Caco-2 (cell line): ENCODE data around the gene CTSF. TPM values are rescaled to one million over a fixed set of nuclear protein-coding genes. Genes with fewer than 3 reads are reported as not detected.

Experiments used
- BruUV-seq: library from RNA; stranded (reverse); fragments of 400-500 nt; replicated peaks from 2 replicates; lab custom pipeline; 2021; lab: Mats Ljungman, UMichigan
- CTCF ChIA-PET: fragments of 300-600 bp; sonication (Branson Sonifier 250); formaldehyde crosslinking; loops from one replicate; lab custom pipeline; 2022; ENCODE audit warnings: antibody characterized with exemption; lab: Charles Lee
- POLR2A ChIA-PET: fragments of 300-600 bp; sonication (Branson Sonifier 250); formaldehyde crosslinking; loops from one replicate; lab custom pipeline; 2022; ENCODE audit warnings: antibody characterized with exemption; lab: Charles Lee
- DNase-seq, 2 experiments: peaks; one replicate each; pipeline versions ENCODE4 v3.0.0 to v3.0.0-alpha.2; 2020 to 2022
- H3K27me3 ChIP-seq: replicated peaks from 2 replicates; pipeline ENCODE4 v1.6.0; 2011; ENCODE audit warnings: low read length; ENCODE audit not compliant: control insufficient read depth, insufficient read depth
- H3K36me3 ChIP-seq: 2 replicates; pipeline ENCODE4 v1.5.1; 2011; ENCODE audit warnings: low read length; ENCODE audit not compliant: control insufficient read depth, insufficient read depth
- H3K4me1 ChIP-seq: fragments of 250-450 bp; sonication (Bioruptor Pico); 2 replicates; pipeline ENCODE4 v1.5.1; 2020; ENCODE audit warnings: mild to moderate bottlenecking
- H3K4me3 ChIP-seq: 2 replicates; pipeline ENCODE4 v1.5.1; 2011; ENCODE audit warnings: low read depth, mild to moderate bottlenecking, control low read depth, low read length
- H3K9me3 ChIP-seq: fragments of 250-450 bp; sonication (Bioruptor Pico); 2 replicates; pipeline ENCODE4 v1.5.1; 2020; ENCODE audit warnings: mild to moderate bottlenecking, moderate library complexity
- H3K27ac Mint-ChIP-seq: one replicate; pipeline ENCODE4 v1.8.0; 2022; ENCODE audit warnings: mixed read lengths; ENCODE audit not compliant: unreplicated experiment
- H3K27me3 Mint-ChIP-seq: one replicate; pipeline ENCODE4 v1.8.0; 2022; ENCODE audit warnings: mixed read lengths; ENCODE audit not compliant: insufficient read depth, unreplicated experiment
- H3K36me3 Mint-ChIP-seq: one replicate; pipeline ENCODE4 v1.8.0; 2022; ENCODE audit warnings: mild to moderate bottlenecking, mixed read lengths; ENCODE audit not compliant: insufficient read depth, unreplicated experiment
- H3K4me1 Mint-ChIP-seq: one replicate; pipeline ENCODE4 v1.8.0; 2022; ENCODE audit warnings: low read depth, mixed read lengths; ENCODE audit not compliant: unreplicated experiment
- H3K4me3 Mint-ChIP-seq: one replicate; pipeline ENCODE4 v1.8.0; 2022; ENCODE audit warnings: mild to moderate bottlenecking, moderate library complexity, mixed read lengths; ENCODE audit not compliant: unreplicated experiment
- H3K9me3 Mint-ChIP-seq: one replicate; pipeline ENCODE4 v1.8.0; 2022; ENCODE audit warnings: mixed read lengths; ENCODE audit not compliant: unreplicated experiment
- intact Hi-C: fragments of 100-400 bp; cut with micrococcal nuclease; formaldehyde crosslinking; loops from one replicate; pipeline ENCODE4 v1.10.0; 2022; ENCODE audit not compliant: unreplicated experiment
- total RNA-seq: library from RNA; stranded (reverse); gene quantifications from 2 replicates; pipeline ENCODE4 v1.2.3, GENCODE V29; 2022
- TF ChIP-seq, protein P1 (sequence below), 2 experiments: fragments of 200-600 bp in 1 of 2; IDR thresholded peaks; 1 replicate in 1 of 2; 2 replicates in 1 of 2; pipeline versions ENCODE4 v1.5.1 to v1.8.0; 2011 to 2022; ENCODE audit warnings: antibody characterized with exemption in 1 of 2, control low read depth in 1 of 2, inconsistent platforms in 1 of 2, low read depth in 1 of 2, low read length in 1 of 2, mild to moderate bottlenecking in 1 of 2, moderate library complexity in 1 of 2; ENCODE audit not compliant: insufficient read depth in 1 of 2, severe bottlenecking in 1 of 2, unreplicated experiment in 1 of 2

The CTSF gene
- total RNA-seq, 1 experiment from 2014 or later: not detected

- ChIA-PET CTCF (interaction anchor here (0.5 to 0.9 kb wide), 4 partner anchors 37 to 127 kb away, joined by 3 to 7 read pairs (median 4); partner anchors contain the start of gene PELI3), POLR2A (interaction anchor here (0.8 kb wide), 1 partner anchor 114 kb away, joined by 3 read pairs; the partner anchor contains the start of gene DPP3)
- Mint-ChIP-seq H3K4me3 (peak overlapping the region; percentile 79), H3K9me3 (no peaks in the 10 kb centered on the region), H3K36me3 (peaks cover 20% of the 10 kb centered on the region), H3K4me1 (peaks cover 6% of the 10 kb centered on the region), H3K27ac (peak overlapping the region; percentile 90), H3K27me3 (no peaks in the 10 kb centered on the region)
- Histone ChIP-seq H3K36me3 (no peaks in the 10 kb centered on the region; the same call in 1 of the 2 replicates), H3K27me3 (no peaks in the 10 kb centered on the region), H3K9me3 (no peaks in the 10 kb centered on the region; the same call in 1 of the 2 replicates), H3K4me3 (peak overlapping the region; percentile 68), H3K4me1 (peaks cover 23% of the 10 kb centered on the region)
- TF ChIP-seq, protein P1, sequence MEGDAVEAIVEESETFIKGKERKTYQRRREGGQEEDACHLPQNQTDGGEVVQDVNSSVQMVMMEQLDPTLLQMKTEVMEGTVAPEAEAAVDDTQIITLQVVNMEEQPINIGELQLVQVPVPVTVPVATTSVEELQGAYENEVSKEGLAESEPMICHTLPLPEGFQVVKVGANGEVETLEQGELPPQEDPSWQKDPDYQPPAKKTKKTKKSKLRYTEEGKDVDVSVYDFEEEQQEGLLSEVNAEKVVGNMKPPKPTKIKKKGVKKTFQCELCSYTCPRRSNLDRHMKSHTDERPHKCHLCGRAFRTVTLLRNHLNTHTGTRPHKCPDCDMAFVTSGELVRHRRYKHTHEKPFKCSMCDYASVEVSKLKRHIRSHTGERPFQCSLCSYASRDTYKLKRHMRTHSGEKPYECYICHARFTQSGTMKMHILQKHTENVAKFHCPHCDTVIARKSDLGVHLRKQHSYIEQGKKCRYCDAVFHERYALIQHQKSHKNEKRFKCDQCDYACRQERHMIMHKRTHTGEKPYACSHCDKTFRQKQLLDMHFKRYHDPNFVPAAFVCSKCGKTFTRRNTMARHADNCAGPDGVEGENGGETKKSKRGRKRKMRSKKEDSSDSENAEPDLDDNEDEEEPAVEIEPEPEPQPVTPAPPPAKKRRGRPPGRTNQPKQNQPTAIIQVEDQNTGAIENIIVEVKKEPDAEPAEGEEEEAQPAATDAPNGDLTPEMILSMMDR (IDR thresholded peaks at IDR 0.05; ENCODE audit: insufficient read depth in 1 of 2, low read depth in 1 of 2, low read length in 1 of 2, severe bottlenecking in 1 of 2, unreplicated experiment in 1 of 2): no peak
- no peak for DNase-seq
- BruUV-seq: no TSS peak
- intact Hi-C loops: loop anchor here (1.0 to 5.0 kb wide), 4 partner anchors 23 to 85 kb away; partner anchors contain the start of genes ACTN3, RBM14, RBM4 and ZDHHC24
These were observed 25.2 kb upstream of the CTSF start for GRCh38 chr11:66593650-66594049.

GRCh38 chr11:66593303-66593635, 24.9 kb upstream of the CTSF start:
- DNase-seq: no peak
- Histone ChIP-seq H3K27me3 (no peaks in the 10 kb centered on the region), H3K4me3 (peak overlapping the region; percentile 68), H3K9me3 (no peaks in the 10 kb centered on the region; the same call in 1 of the 2 replicates), H3K36me3 (no peaks in the 10 kb centered on the region; the same call in 1 of the 2 replicates), H3K4me1 (peaks cover 23% of the 10 kb centered on the region)
- H3K4me1 Mint-ChIP-seq: peaks cover 6% of the 10 kb centered on the region
- intact Hi-C loops: loop anchor here (1.0 to 5.0 kb wide), 4 partner anchors 23 to 85 kb away; partner anchors contain the start of genes ACTN3, RBM14, RBM4 and ZDHHC24
- H3K27me3 Mint-ChIP-seq: no peaks in the 10 kb centered on the region
- TF ChIP-seq, protein P1 (IDR thresholded peaks at IDR 0.05; ENCODE audit: insufficient read depth in 1 of 2, low read depth in 1 of 2, low read length in 1 of 2, severe bottlenecking in 1 of 2, unreplicated experiment in 1 of 2): no peak
- H3K4me3 Mint-ChIP-seq: peak overlapping the region; percentile 79
- peak overlapping the region; percentile 90 for H3K27ac Mint-ChIP-seq
- H3K9me3 Mint-ChIP-seq: no peaks in the 10 kb centered on the region
- ChIA-PET CTCF (interaction anchor here (0.5 to 1.5 kb wide), 17 partner anchors 13 to 154 kb away, joined by 3 to 14 read pairs (median 4); partner anchors contain the start of genes BBS1, DPP3, MRPL11 and PELI3), POLR2A (interaction anchor here (0.6 to 1.5 kb wide), 3 partner anchors 24 to 155 kb away, joined by 3 to 37 read pairs (median 4); partner anchors contain the start of genes DPP3, MRPL11 and RBM14)
- TSS peak; percentile 81 for BruUV-seq
- peaks cover 20% of the 10 kb centered on the region for H3K36me3 Mint-ChIP-seq

DNA sequence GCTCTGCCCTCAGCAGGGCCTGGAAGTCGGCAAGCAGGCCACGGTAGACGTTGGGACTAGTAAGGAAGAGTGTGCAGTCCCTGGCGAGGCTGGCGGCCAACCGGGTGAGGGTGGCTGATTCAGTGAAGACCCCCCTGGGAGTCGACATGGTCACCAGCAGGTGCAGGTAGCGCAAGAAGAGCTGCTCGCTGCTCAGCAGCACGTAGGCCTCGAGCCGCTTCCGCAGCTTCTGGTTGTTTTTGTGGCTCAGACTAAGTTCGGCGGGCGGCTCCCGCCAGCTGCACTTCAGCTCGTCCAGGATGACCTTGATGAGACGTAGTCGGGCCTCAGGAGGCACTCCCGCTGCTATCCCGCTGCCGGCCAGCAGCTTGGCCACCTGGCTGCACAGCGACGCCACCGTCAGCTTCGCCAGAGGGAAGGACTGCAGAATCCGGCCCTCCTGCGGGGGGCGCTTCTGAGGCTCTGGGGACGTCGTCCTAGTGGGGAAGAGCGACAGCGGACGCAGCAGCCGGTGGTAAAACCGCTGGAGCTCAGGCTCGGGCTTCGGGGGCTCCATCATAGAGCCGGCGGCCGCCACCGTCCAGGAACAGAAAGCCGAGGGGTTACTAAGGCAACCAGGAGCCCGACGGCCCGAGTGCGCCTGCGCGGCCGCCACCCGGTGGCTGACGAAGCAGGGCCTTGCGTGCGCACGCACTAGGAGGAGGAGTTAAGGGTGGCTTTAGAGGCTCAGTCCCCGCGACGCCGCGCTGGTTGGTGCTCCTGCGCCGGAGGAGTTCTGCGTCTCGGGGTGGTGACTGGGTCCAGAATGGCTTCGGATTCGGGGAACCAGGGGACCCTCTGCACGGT, 24.3 kb upstream of the CTSF start, which contains the start of the genes CCDC87 and CCS:
Gene CCDC87, minus strand, starts transcription at position 607 of the 846 bp plus-strand sequence. Its CDS starts 48 bp downstream, at position 559.
Gene CCS, plus strand, starts transcription at position 729 of the 846 bp plus-strand sequence. Its CDS starts 77 bp downstream, at position 806.
- POLR2A ChIA-PET: interaction anchor here (0.6 to 1.5 kb wide), 10 partner anchors 13 to 237 kb away, joined by 3 to 37 read pairs (median 6); partner anchors contain the start of genes DPP3, MRPL11, RBM14 and RBM4
- no TSS peak for BruUV-seq
- Mint-ChIP-seq H3K4me3 (peak within 1 kb of the TSS; percentile 79), H3K27me3 (no peaks in the 10 kb centered on the region), H3K4me1 (peaks cover 6% of the 10 kb centered on the region), H3K36me3 (peaks cover 20% of the 10 kb centered on the region), H3K27ac (peak within 1 kb of the TSS; percentile 90), H3K9me3 (no peaks in the 10 kb centered on the region)
- Histone ChIP-seq H3K9me3 (no peaks in the 10 kb centered on the region; the same call in 1 of the 2 replicates), H3K27me3 (no peaks in the 10 kb centered on the region), H3K4me3 (peak within 1 kb of the TSS; percentile 68), H3K4me1 (peaks cover 23% of the 10 kb centered on the region), H3K36me3 (no peaks in the 10 kb centered on the region; the same call in 1 of the 2 replicates)
- DNase-seq: peak; percentile 99 to 100
- TF ChIP-seq, protein P1 (IDR thresholded peaks at IDR 0.05; ENCODE audit: insufficient read depth in 1 of 2, low read depth in 1 of 2, low read length in 1 of 2, severe bottlenecking in 1 of 2, unreplicated experiment in 1 of 2): peak; percentile 93 to 99
- CTCF ChIA-PET: interaction anchor here (0.6 to 1.5 kb wide), 25 partner anchors 11 to 1611 kb away, joined by 3 to 14 read pairs (median 4); partner anchors contain the start of genes BBS1, DPP3, MRPL11 and PELI3
- intact Hi-C loops: loop anchor here (1.0 to 5.0 kb wide), 4 partner anchors 24 to 86 kb away; partner anchors contain the start of genes ACTN3, RBM14, RBM4 and ZDHHC24
